Glomerular endothelial cell (primary cell): ENCODE measurements around the gene ABCA3. TPM values are rescaled to one million over a fixed set of nuclear protein-coding genes. Genes with fewer than 3 reads are reported as not detected.

ENCODE experiments used
- DNase-seq: peaks from one replicate; pipeline ENCODE4 v3.0.0-alpha.2; 2011; ENCODE audit warnings: low read depth, low spot score; ENCODE audit errors: extremely low read depth
- total RNA-seq: library from RNA; depleted of rRNA; stranded (reverse); fragments of >200 nt; gene quantifications from 2 replicates; pipeline ENCODE4 v1.2.3, GENCODE V29; 2015

Gene ABCA3
- total RNA-seq, 1 donor from 2014 or later = 79.5 TPM

DNA sequence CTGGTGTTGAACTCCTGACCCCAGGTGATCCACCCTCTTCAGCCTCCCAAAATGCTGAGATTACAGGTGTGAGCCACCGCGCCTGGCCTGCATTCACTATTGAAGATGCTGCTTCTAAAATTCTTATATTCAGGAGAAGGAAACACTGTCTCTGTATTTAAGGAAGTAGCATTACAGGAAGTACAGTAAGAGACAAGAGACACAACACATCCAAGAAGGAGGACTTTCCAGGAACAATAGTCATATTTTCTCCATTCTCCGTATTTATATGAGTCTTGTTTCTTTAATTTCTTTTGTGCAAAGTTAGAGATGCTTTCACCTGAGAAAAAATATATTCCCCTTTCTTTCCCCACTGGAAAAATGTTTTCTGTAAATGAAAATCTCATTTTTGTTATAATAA is 18.3 kb upstream of the ABCA3 start:
- DNase-seq = no peak

GRCh38 chr16:2357331-2357730 is 16.8 kb upstream of the ABCA3 start:
- DNase-seq = no peak

DNA sequence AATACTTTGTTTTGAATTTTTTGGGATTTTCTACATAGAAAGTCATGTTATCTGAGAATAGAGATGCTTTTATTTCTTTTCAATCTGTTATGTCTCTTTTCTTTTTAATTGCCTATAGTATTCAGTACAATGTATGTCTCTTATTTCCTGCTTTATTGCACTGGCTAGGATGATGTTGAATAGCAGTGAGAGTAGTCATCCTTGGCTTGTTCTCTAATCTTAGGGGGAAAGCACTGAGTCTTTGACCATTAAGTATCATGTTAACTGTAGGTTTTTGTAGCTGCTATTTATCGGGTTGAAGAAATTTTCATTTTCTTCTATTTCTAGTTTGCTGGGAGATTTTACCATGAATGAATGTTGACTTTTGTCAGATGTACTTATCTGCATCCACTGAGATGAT is 10.0 kb upstream of the ABCA3 start:
- no peak for DNase-seq

- DNase-seq = no peak
Measured at GRCh38 chr16:2343211-2343610, 2.7 kb upstream of the ABCA3 start.

DNA sequence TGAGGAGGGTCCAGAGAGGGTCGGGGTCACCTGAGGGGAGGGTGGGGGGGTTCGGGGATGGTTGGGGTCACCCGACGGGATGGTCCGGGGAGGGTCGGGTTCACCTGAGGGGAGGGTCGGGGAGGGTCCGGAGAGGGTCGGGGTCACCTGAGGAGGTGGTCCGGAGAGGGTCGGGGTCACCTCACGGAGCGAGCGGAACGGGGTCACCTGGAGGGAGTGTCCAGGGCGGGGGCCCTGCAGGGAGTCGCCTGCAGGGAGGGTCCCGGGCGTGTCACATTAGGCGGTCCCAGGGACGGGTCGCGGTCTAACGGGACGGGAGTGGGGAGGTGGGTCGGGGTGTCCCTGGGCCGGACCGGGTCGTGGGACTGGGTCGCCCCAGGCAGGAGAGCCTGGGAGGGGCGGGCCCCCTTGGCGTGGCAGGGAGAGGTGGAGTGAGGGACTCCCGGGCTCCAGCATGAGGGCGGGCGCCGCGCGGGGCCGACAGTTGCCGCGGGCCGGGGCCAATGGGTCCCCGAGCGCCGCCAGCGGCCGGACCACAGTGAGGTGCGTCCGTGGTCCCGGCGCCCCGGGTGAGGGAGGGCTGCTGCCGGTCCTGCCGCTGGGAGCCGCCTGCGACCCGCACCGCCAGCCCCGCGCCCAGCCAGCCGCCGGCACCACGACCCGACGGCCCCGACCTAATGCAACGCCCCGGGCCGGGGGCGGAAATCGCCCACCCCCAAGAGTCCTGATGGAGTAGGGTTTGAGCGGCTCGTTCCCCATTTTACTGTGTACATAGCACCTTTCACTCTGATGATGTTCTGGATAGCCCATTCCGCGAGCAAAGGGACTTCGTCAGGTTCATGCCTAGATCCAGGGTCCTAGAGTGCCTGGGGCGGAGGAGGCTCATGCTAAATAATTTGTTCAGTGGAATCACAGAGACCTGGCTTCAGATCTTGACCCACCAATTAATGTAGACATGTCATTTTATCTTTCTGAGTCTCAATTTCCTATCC is 1.2 kb upstream of the ABCA3 start:
- no peak for DNase-seq

DNA sequence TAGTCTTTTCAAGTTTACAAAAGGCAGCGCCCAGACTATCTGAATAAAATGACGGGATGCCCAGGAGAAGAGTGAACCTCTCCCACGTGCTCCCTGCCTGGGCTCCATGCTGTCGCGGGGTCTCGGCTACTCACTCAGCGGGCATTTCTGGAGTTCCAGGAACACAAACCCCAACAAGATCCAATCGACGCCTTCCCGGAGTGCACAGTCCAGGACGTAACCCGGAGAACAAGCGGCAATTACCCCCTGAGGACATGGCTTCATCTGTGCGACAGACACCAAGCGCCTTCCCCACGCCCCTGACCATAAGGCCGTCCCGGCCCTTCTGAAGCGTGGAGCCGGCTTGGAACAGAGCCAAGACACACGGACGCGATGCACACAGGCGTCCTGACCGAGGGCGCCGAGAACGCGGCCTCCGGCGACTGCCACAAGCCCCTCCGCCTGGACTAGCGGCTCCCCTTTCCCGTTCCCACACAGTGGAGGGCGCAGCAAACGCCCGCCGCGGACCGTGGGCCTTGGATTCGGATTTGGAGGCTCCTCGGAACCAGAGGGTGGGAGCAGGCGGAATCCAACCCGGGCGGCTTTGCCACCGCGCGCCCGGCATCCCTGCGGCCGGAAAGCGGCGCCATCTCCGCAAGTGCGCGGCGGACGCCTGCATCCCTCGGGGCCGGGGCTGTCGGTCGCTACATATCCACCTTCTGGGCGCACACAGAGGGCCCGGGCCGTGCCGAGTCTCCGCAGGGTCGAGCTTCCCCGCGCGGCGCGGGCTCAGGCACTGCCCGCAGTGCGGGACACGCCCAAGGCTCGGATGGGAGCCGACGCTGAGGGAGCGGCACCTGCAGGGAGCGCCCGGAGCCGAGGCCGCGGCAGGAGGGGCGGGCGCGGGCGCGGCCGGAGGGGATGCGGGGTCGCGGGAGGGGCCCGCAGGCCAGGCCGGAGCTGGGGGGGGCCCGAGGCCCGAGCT is 725 bp downstream of the ABCA3 start:
- DNase-seq = no peak

GRCh38 chr16:2337431-2338296 is 2.9 kb downstream of the ABCA3 start:
- DNase-seq = no peak

DNA sequence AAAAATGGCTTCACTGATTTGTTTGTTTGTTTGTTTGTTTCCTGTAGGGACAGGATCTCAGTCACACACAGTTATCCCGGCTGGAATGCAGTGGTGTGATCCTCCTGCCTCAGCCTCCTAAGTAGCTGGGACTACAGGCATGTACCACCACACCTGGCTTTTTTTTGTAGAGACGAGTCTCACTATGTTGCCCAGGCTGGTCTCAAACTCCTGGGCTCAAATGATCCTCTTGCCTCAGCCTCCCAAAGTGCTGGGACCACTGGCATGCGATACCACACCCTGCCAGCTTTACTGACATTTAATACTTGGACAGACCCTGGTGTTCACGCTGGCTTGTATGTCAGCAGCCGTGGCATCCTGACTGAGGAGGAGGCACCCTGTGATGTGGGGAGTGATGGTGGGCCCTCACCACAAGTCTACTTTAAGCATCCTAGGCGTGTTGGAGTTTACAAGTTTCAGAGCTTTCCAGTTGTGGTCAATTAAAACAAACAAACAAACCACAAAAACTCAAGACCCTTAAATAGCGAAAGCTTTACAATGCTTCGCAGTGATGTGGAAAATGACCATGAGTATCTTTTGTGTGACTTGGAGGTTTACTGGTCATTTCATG is 5.1 kb downstream of the ABCA3 start:
- DNase-seq = no peak

DNA sequence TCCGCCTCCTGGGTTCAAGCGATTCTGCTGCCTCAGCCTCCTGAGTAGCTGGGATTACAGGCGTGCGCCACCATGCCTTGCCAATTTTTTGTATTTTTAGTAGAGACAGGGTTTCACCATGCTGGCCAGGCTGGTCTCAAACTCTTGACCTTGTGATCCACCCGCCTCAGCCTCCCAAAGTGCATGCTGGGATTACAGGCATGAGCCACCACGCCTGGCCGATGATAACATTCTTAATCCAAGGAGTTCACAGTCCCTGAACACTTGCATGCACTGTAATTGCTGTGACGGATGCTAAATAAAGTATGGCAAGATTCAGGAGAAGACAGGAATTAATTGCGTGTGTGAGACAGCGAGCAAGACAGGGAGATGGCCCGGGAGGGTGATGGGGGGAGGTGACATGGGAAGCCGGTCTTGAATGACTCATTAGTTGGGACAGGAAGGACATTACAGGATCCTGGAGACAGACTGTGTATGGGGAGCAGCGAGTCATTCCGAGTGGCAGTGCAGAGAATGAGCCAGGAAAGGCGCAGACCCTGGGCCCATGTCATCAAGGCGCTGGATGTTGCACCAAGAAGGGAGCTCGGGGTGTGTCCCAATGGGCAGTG is 6.7 kb downstream of the ABCA3 start:
- no peak for DNase-seq

DNA sequence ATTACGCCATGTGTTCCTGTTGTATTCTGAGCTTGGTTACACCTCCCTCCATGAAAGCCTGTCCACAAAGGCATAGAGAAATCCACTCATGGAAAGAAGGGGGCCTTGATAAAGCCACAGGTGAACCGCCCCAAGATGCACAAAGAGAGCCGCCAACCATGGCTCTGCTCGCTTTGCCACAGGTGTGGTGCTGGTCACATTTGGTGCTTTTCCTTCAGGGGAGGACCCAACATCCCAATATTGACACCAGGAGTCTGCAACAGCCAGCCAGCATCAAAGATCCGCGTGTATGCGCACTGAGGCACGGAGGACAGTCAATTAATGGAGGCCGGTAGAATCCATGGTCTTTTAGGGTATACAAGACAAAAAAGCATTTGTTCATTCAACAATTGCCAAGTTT is 7.3 kb downstream of the ABCA3 start:
- no peak for DNase-seq

GRCh38 chr16:2331931-2332267 is 8.6 kb downstream of the ABCA3 start:
- no peak for DNase-seq

- DNase-seq = no peak
Measured at GRCh38 chr16:2331199-2331930, 9.2 kb downstream of the ABCA3 start.

- no peak for DNase-seq
Measured at GRCh38 chr16:2329532-2329931, 11.0 kb downstream of the ABCA3 start.

- no peak for DNase-seq
Measured at GRCh38 chr16:2328428-2328827, 12.1 kb downstream of the ABCA3 start.

GRCh38 chr16:2326191-2326590 is 14.3 kb downstream of the ABCA3 start:
- no peak for DNase-seq

GRCh38 chr16:2325791-2326190 is 14.7 kb downstream of the ABCA3 start:
- no peak for DNase-seq

DNA sequence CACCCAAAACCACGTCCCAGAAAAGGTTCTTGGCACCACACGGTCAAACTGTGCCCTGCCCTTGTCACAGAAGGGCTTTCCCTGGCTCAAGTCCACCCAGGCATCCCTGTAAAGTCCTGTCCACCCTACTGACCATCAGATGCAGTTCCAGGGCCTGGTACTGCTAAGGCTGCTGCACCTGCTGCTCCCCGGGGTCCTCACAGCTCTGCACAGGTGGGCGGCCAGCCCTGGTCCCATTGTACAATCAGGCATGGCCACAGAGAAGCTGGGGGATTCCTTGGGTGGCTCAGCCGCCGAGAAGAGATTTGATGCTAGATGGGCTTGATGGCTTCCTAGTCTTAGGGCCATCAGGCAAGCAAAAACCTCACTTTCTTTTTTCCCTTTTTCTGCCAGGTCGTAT is 15.3 kb downstream of the ABCA3 start:
- DNase-seq = no peak

- DNase-seq = no peak
Measured at GRCh38 chr16:2324296-2324859, 16.1 kb downstream of the ABCA3 start.

- DNase-seq = no peak
Measured at GRCh38 chr16:2323701-2324100, 16.8 kb downstream of the ABCA3 start.
